ENCODE measurements around the gene AUTS2.
"Not testable (repeated sequence)": the region's sequence is repeated elsewhere in the genome, so short reads cannot be mapped to it uniquely, and the experiment has no call there.

AUTS2 gene

DNA sequence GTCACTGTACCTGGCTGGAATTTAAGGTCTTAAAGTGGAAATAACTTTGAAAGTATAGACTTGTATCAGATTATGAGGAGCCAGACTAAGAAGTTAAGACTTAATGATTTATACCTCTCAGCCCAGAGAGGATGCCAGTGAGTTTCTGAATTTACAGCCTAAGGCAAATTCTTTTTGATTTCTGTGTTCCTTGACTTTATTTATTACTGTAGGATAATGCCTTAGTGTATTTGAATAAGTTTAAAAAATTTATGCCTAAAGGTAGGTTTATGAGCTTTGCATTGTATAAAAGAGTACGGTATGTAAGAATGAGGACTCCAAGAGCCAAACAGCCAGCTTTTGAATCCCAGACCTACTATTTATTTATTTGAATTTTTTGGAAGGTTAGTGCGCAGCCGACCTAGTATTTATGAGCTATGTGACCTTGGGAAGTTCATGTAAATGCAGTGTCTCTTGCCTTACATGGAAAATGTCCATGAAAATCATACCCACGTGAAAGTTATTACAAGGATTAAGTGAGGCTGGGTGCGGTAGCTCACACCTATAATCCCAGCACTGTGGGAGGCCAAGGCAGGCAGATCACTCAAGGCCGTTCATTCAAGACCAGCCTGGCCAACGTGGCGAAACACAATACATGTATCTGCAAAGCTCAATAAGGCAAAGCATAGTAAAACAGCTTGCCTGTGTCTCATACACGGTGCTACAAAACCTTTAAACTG is 174.6 kb downstream of the AUTS2 start:
- no peak overlapping the region for H3K27ac Mint-ChIP-seq
- H3K27me3 Mint-ChIP-seq (ENCODE audit: low read depth): no peaks in the 10 kb centered on the region
- no peaks in the 10 kb centered on the region for H3K36me3 Mint-ChIP-seq (ENCODE audit: low read depth)
- no peaks in the 10 kb centered on the region for H3K9me3 Mint-ChIP-seq
- DNase-seq (ENCODE audit: low spot score): no peak
- no peak overlapping the region for H3K4me3 Mint-ChIP-seq
- H3K4me1 Mint-ChIP-seq (ENCODE audit: low read depth): no peaks in the 10 kb centered on the region

DNA sequence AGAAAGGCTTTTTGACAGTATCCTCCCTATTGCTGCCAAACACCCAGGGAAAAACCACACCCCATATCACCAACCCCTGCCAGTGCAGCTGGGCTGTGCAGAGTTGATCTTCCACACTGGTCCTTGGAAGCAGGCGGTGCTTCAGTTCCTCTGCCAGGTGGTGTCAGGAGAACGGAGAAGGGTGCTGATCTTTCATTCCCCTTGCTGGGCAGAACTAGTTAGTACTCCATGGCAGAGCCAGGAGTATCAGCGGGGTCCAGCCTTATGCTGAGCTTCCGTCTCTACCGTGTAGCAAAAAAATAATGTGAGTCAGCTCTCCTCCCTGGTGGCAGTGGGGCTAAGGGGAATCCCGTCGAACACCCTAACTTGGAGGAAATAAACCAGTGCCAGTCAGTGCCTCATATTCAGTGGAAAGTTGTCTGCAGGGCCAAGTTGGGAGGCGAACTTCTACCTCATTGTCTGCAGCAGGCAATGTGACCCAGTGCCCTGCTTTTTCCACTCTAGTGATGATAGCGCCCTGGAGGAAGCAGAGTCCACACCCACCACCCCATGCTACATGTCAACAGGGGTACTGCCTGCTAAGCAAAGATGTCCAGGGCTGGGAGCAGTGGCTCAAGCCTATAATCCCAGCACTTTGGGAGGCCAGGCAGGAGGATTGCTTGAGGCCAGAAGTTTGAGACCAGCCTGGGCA is 175.4 kb downstream of the AUTS2 start:
- Mint-ChIP-seq H3K27ac (no peak overlapping the region), H3K36me3 (ENCODE audit: low read depth) (no peaks in the 10 kb centered on the region)
- DNase-seq (ENCODE audit: low spot score): no peak

DNA sequence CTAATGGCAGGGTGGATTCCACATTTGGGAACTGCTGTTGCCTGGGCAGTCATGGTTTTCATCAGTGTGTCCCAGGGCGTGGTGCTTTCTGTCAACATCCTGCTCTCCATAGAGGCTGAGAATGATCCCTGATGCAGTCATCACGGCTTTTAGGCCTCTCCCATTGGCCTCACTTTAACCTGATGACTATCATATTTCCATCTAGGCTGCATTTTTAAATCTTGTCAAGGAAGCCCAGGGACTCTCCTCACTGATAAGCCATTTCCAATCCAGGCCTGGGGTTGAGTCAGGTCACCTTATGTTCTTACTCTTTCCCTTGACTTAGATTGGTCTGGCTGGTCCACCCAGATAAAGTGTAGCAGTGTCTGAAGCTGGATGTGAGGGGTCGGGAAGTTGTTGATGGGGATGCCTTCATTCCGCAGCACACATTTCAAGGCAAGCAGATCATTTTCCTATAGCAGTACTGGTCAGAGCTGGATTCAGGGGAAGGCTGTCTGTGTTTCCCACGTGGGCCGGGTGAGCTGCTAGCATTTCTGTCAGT is 177.0 kb downstream of the AUTS2 start:
- H3K4me3 Mint-ChIP-seq: no peak overlapping the region
- H3K36me3 Mint-ChIP-seq (ENCODE audit: low read depth): no peaks in the 10 kb centered on the region
- H3K27me3 Mint-ChIP-seq (ENCODE audit: low read depth): no peaks in the 10 kb centered on the region
- no peak overlapping the region for H3K27ac Mint-ChIP-seq
- no peaks in the 10 kb centered on the region for H3K4me1 Mint-ChIP-seq (ENCODE audit: low read depth)
- DNase-seq (ENCODE audit: low spot score): no peak
- H3K9me3 Mint-ChIP-seq: no peaks in the 10 kb centered on the region

More for the DNA sequence above, 175.4 kb downstream of the AUTS2 start:
- Mint-ChIP-seq H3K9me3 (no peaks in the 10 kb centered on the region), H3K27me3 (ENCODE audit: low read depth) (no peaks in the 10 kb centered on the region), H3K4me1 (ENCODE audit: low read depth) (no peaks in the 10 kb centered on the region), H3K4me3 (no peak overlapping the region)

DNA sequence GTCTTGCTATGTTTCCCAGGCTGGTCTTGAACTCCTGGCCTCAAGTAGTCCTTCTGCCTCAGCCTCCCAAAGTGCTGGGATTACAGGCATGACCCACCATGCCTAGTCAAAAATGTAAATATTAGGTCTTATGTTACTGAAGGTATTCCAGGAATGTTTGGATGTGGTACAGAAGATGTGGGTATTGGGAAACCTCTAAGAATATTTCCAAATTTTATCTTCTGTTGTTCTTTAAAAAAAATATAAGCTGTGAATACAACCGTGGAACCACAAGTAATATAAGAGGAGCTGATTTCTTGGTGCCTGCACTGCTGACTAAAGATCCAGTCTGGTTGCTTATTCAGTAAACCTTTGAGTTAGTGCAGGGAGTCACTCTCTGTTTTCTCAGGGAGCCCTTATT is 178.3 kb downstream of the AUTS2 start:
- no peaks in the 10 kb centered on the region for H3K36me3 Mint-ChIP-seq (ENCODE audit: low read depth)
- H3K27me3 Mint-ChIP-seq (ENCODE audit: low read depth): no peaks in the 10 kb centered on the region
- no peaks in the 10 kb centered on the region for H3K9me3 Mint-ChIP-seq
- H3K27ac Mint-ChIP-seq: no peak overlapping the region
- H3K4me3 Mint-ChIP-seq: no peak overlapping the region
- no peaks in the 10 kb centered on the region for H3K4me1 Mint-ChIP-seq (ENCODE audit: low read depth)
- no peak for DNase-seq (ENCODE audit: low spot score)

DNA sequence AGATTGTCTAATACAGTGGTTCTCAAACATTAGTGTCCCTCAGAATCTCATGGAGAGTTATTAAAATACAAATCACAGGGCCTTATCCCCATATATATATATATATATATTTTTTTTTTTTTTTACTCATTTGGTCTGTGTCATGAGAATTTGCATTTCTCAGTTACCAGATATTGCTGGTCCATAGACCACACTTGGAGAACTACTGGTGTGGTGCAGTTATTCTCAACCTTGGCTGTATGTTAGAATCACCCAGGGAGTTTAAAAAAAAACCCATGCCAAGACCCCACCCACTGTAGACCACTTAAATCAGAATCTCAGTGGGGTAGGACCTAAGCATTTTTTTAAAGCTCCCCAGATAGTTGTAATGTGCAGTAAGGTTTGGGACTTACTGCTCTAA is 179.9 kb downstream of the AUTS2 start:
- Mint-ChIP-seq H3K9me3 (no peaks in the 10 kb centered on the region), H3K4me1 (ENCODE audit: low read depth) (no peaks in the 10 kb centered on the region), H3K27ac (no peak overlapping the region), H3K36me3 (ENCODE audit: low read depth) (no peaks in the 10 kb centered on the region), H3K27me3 (ENCODE audit: low read depth) (no peaks in the 10 kb centered on the region), H3K4me3 (no peak overlapping the region)
- no peak for DNase-seq (ENCODE audit: low spot score)

DNA sequence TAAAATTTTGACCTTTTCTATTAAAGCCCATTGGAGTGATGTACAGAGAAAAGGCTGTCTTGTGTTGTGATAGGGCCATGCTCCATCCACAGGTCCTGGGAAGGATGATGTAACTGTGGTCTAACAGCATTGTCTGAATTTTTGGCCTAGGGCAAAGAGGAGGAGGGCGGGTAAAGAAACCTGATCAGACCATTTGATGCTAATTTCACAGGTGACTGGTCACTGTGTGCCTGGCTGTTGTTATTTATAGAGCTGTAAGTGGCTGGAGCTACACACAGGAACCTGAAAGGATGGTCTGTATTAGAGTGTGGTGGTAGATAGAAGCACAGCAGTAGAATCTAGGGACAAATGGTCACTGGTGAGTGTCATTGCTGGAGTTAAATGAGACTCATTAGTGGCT is 182.1 kb downstream of the AUTS2 start:
- Mint-ChIP-seq H3K36me3 (ENCODE audit: low read depth) (no peaks in the 10 kb centered on the region), H3K27ac (no peak overlapping the region), H3K9me3 (no peaks in the 10 kb centered on the region), H3K4me3 (no peak overlapping the region), H3K4me1 (ENCODE audit: low read depth) (no peaks in the 10 kb centered on the region), H3K27me3 (ENCODE audit: low read depth) (no peaks in the 10 kb centered on the region)
- no peak for DNase-seq (ENCODE audit: low spot score)

DNA sequence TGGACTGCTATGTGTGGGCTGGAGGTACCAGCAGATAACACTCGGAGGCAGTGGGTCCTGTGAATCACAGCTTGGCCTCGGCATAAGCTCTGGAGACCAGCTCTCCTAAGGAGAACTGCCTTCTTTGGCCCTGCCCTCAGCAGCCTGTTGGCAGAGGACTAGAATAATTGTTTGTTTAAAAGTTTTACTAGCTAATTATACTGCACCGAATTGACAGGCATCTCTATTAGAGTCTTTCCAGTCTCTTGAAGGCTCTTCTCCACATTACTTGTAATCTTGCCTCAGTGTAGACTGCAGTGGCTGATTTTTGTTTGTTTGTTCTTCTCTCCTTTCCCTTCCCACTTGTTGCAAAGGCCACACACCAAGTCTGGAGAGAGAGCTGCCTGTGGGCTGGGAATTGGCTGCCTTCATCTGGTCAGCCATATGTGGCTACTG is 183.2 kb downstream of the AUTS2 start:
- DNase-seq (ENCODE audit: low spot score): no peak
- Mint-ChIP-seq H3K36me3 (ENCODE audit: low read depth) (no peaks in the 10 kb centered on the region), H3K9me3 (no peaks in the 10 kb centered on the region), H3K4me1 (ENCODE audit: low read depth) (no peaks in the 10 kb centered on the region), H3K27ac (no peak overlapping the region), H3K27me3 (ENCODE audit: low read depth) (no peaks in the 10 kb centered on the region), H3K4me3 (no peak overlapping the region)

DNA sequence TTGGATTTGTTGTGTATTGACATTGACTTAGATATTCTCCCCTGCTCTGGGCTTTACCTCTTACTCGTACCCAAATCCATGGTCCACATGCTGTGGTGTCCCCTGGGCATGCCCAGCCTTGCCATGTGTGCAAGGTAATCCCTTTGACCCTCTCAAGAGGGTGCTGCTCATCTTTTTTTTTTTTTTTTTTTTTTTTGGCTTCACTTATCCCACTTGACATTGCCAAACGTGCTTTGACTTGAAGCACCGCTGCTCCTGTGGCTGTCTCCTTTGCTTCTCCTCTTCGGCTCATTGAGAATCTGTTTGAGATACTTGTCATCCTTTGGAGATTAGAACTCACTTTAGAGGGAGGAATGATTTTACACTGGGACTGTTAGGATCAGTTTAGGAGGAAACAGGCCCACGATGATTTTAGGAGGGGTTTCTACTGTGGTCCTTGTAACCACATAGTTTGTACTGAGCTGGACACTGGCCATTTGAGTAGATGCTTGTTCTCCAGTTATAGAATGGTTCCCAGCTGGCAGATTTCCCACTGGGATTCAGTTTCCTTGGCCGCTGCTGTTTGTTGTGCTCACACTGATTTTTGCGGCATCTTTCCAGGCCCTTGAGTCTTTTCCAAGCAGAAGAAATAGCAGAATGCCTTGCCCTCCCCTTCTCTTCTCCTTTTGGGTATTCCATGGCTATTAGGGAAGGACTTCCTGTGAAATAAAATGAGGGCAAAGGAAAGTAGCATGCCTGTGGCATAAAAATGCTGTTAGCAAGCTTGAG is 184.8 kb downstream of the AUTS2 start:
- Mint-ChIP-seq H3K4me1 (ENCODE audit: low read depth) (no peaks in the 10 kb centered on the region), H3K4me3 (no peak overlapping the region), H3K27ac (no peak overlapping the region), H3K9me3 (peaks cover 4% of the 10 kb centered on the region), H3K36me3 (ENCODE audit: low read depth) (no peaks in the 10 kb centered on the region), H3K27me3 (ENCODE audit: low read depth) (no peaks in the 10 kb centered on the region)
- no peak for DNase-seq (ENCODE audit: low spot score)

DNA sequence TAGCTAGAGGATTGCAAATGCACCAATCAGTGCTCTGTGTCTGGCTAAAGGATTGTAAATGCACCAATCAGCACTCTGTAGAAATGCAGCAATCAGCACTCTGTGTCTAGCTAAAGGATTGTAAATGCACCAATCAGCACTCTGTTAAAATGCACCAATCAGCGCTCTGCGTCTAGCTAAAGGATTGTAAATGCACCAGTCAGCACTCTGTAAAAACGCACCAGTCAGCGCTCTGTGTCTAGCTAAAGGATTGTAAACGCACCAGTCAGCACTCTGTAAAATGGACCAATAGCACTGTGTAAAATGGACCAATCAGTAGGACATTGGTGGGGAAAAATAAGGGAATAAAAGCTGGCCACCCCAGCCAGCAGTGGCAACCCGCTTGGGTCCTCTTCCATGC is 187.9 kb downstream of the AUTS2 start:
- H3K4me1 Mint-ChIP-seq (ENCODE audit: low read depth); H3K27ac Mint-ChIP-seq; H3K36me3 Mint-ChIP-seq (ENCODE audit: low read depth); H3K4me3 Mint-ChIP-seq; H3K9me3 Mint-ChIP-seq; DNase-seq (ENCODE audit: low spot score); H3K27me3 Mint-ChIP-seq (ENCODE audit: low read depth): not testable (repeated sequence)

DNA sequence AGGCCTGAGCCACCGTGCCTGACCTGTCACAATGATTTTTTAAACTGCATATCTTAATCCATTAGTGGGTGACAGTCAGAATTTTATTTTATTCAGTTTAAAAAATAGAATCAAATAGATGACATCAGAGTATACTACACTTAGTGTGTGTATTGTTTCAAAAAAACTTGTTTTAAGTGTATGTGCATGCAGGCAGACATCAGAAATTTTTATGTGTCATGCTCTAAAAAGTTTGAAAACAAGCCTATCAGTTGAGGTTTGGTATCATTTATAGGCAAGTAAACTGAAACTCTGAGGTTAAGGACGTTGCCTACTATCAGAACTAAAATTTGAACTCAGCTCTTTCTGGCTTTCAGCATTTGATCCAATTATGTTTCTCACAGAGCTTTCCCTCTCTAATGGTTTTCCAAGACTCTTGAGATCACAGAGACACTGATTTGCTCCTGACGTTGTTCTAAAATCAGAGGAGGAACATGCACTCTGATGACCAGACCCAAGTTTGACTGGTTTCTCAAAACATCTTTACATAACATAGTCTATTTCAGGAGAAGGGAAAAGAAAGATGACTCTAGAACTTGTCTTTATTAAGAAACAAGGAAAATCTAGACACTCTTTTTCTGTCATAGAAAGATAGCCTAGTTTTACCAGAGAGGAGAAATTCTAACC is 188.6 kb downstream of the AUTS2 start:
- no peak overlapping the region for H3K4me3 Mint-ChIP-seq
- no peaks in the 10 kb centered on the region for H3K27me3 Mint-ChIP-seq (ENCODE audit: low read depth)
- H3K9me3 Mint-ChIP-seq: peaks cover 4% of the 10 kb centered on the region
- H3K4me1 Mint-ChIP-seq (ENCODE audit: low read depth): no peaks in the 10 kb centered on the region
- no peak overlapping the region for H3K27ac Mint-ChIP-seq
- H3K36me3 Mint-ChIP-seq (ENCODE audit: low read depth): no peaks in the 10 kb centered on the region
- DNase-seq (ENCODE audit: low spot score): no peak

DNA sequence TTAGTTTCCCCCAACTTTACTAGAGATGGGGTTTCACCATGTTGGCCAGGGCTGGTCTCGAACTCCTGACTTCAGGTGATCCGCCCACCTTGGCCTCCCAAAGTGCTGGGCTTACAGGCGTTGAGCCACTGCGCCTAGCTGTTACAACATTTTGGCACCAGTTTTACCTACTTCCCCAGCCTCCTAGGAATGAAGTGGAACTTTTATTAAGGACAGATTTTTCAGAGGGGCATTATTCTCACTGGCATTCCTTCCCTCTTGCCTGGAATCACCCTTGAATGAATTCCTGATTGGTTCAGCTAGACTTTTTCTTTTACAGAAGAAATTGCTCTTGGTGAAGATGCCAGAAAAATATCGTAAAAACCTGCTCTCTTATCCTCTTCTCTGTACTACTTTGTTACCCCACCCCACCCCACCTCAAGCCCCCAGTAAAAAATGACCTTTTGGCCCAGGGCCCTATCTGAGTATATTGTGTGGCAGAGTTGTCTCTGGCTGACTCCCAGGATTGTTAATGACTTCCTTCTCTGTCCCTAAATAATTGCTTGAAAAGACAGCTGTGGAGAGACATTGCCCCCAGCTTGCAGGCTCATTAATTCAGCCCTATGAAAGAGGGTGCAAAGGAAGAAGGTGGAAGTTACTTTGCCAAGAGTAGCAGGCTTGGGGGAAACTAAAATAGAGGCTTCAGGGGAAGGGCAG is 189.6 kb downstream of the AUTS2 start:
- Mint-ChIP-seq H3K27ac (no peak overlapping the region), H3K36me3 (ENCODE audit: low read depth) (no peaks in the 10 kb centered on the region), H3K4me1 (ENCODE audit: low read depth) (no peaks in the 10 kb centered on the region), H3K4me3 (no peak overlapping the region), H3K27me3 (ENCODE audit: low read depth) (no peaks in the 10 kb centered on the region), H3K9me3 (peaks cover 4% of the 10 kb centered on the region)
- no peak for DNase-seq (ENCODE audit: low spot score)

DNA sequence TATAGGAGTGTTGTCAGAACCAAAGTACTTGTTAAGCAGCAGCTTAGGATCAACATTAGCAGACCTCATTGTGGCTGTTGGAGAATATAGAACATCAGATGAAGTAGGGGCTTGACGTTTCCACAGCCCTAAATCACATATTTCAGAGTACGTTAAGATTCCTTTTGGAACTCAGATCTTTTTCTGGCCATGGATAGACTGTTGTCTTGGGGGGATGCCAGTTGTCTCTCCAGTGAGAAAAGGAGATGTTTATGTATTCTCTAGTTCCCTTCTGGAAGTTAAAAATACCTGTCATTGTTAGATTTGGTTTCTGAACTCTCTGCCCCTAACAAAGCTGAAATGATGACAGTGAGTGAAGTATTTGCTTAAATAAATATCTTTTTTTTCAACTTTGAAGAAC is 191.3 kb downstream of the AUTS2 start:
- no peaks in the 10 kb centered on the region for H3K4me1 Mint-ChIP-seq (ENCODE audit: low read depth)
- no peak overlapping the region for H3K27ac Mint-ChIP-seq
- H3K9me3 Mint-ChIP-seq: peaks cover 4% of the 10 kb centered on the region
- no peaks in the 10 kb centered on the region for H3K27me3 Mint-ChIP-seq (ENCODE audit: low read depth)
- no peaks in the 10 kb centered on the region for H3K36me3 Mint-ChIP-seq (ENCODE audit: low read depth)
- no peak for DNase-seq (ENCODE audit: low spot score)
- no peak overlapping the region for H3K4me3 Mint-ChIP-seq

DNA sequence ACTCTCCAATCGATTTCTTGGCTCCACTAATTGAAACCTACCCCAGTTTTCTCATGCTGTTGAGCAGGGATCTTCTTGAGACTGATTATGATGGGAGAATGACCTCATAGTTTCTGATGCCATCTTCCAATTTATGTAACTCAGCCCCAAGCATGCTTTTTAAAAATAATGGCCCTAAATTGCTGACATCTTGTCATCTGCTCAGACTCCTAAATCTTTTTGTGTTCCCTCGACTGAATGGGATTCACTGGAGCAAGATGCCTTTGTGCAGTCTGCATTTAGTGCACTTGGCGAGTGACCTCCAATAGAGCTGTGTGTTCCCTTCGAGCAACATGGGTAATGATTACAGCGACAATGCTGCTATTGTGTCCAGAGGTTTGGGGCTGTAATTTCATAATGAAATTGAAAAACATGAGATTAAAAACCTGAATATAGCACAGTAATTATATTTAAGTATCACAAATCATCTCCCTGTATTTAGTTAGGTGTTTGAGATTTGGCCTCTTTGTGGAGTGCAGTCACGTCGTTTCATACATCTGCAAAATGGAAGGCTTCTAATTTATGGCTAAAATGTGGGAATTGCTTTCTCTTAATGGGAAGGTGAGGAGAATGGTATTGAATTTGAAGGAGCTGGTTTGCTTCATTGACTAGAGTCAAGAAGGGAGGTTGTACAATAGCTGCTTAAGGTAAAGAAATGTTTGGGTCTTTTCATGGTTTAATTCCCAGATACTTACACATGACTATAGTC is 192.9 kb downstream of the AUTS2 start:
- Mint-ChIP-seq H3K4me3 (no peak overlapping the region), H3K27ac (no peak overlapping the region), H3K9me3 (peaks cover 4% of the 10 kb centered on the region), H3K4me1 (ENCODE audit: low read depth) (no peaks in the 10 kb centered on the region), H3K36me3 (ENCODE audit: low read depth) (no peaks in the 10 kb centered on the region), H3K27me3 (ENCODE audit: low read depth) (no peaks in the 10 kb centered on the region)
- DNase-seq (ENCODE audit: low spot score): no peak

Measured in T-helper 2 cell treated with Interferon-gamma antibody and Interleukin-4, amounts not matched to agents 5 μg/mL and 100 μg/mL, for 36 hours (primary cell).